WTC11 (cell line): Measurements from ENCODE around the gene ZNF672. TPM values are rescaled to one million over a fixed set of nuclear protein-coding genes. Genes with fewer than 3 reads are reported as not detected.
A peak's percentile ranks its signal among the peaks of the same experiment; 100 is the strongest.

Experiments
- ATAC-seq: fragments of 200-7000 bp; cut with Tn5 transposase; 2 replicates; pipeline ENCODE4 v1.10.0; 2021; ENCODE audit warnings: mild to moderate bottlenecking, moderate library complexity
- CTCF ChIA-PET: fragments of 300-600 bp; sonication (Branson Sonifier 250); formaldehyde crosslinking; loops from one replicate; lab custom pipeline; 2021; ENCODE audit warnings: antibody characterized with exemption; lab: Charles Lee
- POLR2A ChIA-PET: fragments of 350-600 bp; sonication (Branson Sonifier 250); formaldehyde crosslinking; loops from one replicate; lab custom pipeline; 2021; ENCODE audit warnings: antibody characterized with exemption; lab: Charles Lee
- DNase-seq: peaks from one replicate; pipeline ENCODE4 v3.0.0; 2021; ENCODE audit warnings: low spot score
- H3K27ac Mint-ChIP-seq: 2 replicates; pipeline ENCODE4 v1.8.0; 2021; ENCODE audit warnings: mixed read lengths
- H3K27me3 Mint-ChIP-seq: 2 replicates; pipeline ENCODE4 v1.8.0; 2021; ENCODE audit warnings: low read depth, mild to moderate bottlenecking, moderate library complexity, mixed read lengths
- H3K36me3 Mint-ChIP-seq: 2 replicates; pipeline ENCODE4 v1.8.0; 2021; ENCODE audit warnings: mixed read lengths
- H3K4me1 Mint-ChIP-seq: 2 replicates; pipeline ENCODE4 v1.8.0; 2022; ENCODE audit warnings: mixed read lengths
- H3K4me3 Mint-ChIP-seq: 2 replicates; pipeline ENCODE4 v1.8.0; 2021; ENCODE audit warnings: mild to moderate bottlenecking, moderate library complexity, mixed read lengths
- H3K9me3 Mint-ChIP-seq: 2 replicates; pipeline ENCODE4 v1.8.0; 2021; ENCODE audit warnings: mixed read lengths
- CREB1 ChIP-seq: sonication (generic); formaldehyde crosslinking; IDR thresholded peaks from 2 replicates; pipeline ENCODE4 v1.8.0; 2023; ENCODE audit warnings: mild to moderate bottlenecking, missing genetic modification reagents
- EMX1 ChIP-seq: fragments of 250-450 bp; sonication (Bioruptor Pico); IDR thresholded peaks from 2 replicates; pipeline ENCODE4 v1.8.0; 2021; ENCODE audit warnings: mild to moderate bottlenecking
- FOXP1 ChIP-seq: sonication (generic); formaldehyde crosslinking; IDR thresholded peaks from 2 replicates; pipeline ENCODE4 v1.8.0; 2022; ENCODE audit warnings: missing genetic modification reagents, mild to moderate bottlenecking, moderate library complexity, borderline replicate concordance
- GTF2I ChIP-seq: fragments of 250-450 bp; sonication (Bioruptor Pico); conservative IDR thresholded peaks from 2 replicates; pipeline ENCODE4 v1.4.0; 2021; ENCODE audit warnings: mild to moderate bottlenecking
- NFATC4 ChIP-seq: fragments of 250-450 bp; sonication (Bioruptor Pico); IDR thresholded peaks from 2 replicates; pipeline ENCODE4 v1.9.0; 2021; ENCODE audit warnings: mild to moderate bottlenecking
- NFE2L1 ChIP-seq: sonication (generic); formaldehyde crosslinking; IDR thresholded peaks from 2 replicates; pipeline ENCODE4 v1.8.1; 2023; ENCODE audit warnings: missing genetic modification reagents
- NR1H2 ChIP-seq: sonication (generic); formaldehyde crosslinking; IDR thresholded peaks from 2 replicates; pipeline ENCODE4 v1.9.0; 2021; ENCODE audit warnings: mild to moderate bottlenecking, moderate library complexity, missing genetic modification reagents
- TCF7 ChIP-seq: sonication (generic); formaldehyde crosslinking; IDR thresholded peaks from 2 replicates; pipeline ENCODE4 v1.8.0; 2022; ENCODE audit warnings: mild to moderate bottlenecking, low read depth, missing genetic modification reagents, moderate library complexity
- ZBTB21 ChIP-seq: sonication (generic); formaldehyde crosslinking; IDR thresholded peaks from 2 replicates; pipeline ENCODE4 v1.8.1; 2023; ENCODE audit warnings: mild to moderate bottlenecking, missing genetic modification reagents, borderline replicate concordance
- ZNF232 ChIP-seq: sonication (generic); formaldehyde crosslinking; IDR thresholded peaks from 2 replicates; pipeline ENCODE4 v1.8.0; 2022; ENCODE audit warnings: mild to moderate bottlenecking, missing genetic modification reagents
- total RNA-seq: library from RNA; stranded (reverse); gene quantifications from 3 replicates; pipeline ENCODE4 v1.2.3, GENCODE V29; 2021
- TF ChIP-seq, protein P1 (sequence below): sonication (generic); formaldehyde crosslinking; IDR thresholded peaks from 2 replicates; pipeline ENCODE4 v1.8.0; 2022; ENCODE audit warnings: mild to moderate bottlenecking, missing genetic modification reagents
- TF ChIP-seq, protein P2 (sequence below): sonication (generic); formaldehyde crosslinking; IDR thresholded peaks from 2 replicates; pipeline ENCODE4 v1.8.0; 2022; ENCODE audit warnings: missing genetic modification reagents
- TF ChIP-seq, protein P3 (sequence below): sonication (generic); formaldehyde crosslinking; IDR thresholded peaks from 2 replicates; pipeline ENCODE4 v1.8.0; 2023; ENCODE audit warnings: missing genetic modification reagents
- TF ChIP-seq, protein P4 (sequence below): sonication (generic); formaldehyde crosslinking; conservative IDR thresholded peaks from 2 replicates; pipeline ENCODE4 v1.8.1; 2023; ENCODE audit warnings: mild to moderate bottlenecking, low read depth, missing genetic modification reagents, moderate library complexity
- TF ChIP-seq, protein P5 (sequence below): sonication (generic); formaldehyde crosslinking; IDR thresholded peaks from 2 replicates; pipeline ENCODE4 v1.8.1; 2022; ENCODE audit warnings: mild to moderate bottlenecking, missing genetic modification reagents, moderate library complexity, borderline replicate concordance

Gene ZNF672
- total RNA-seq, 1 experiment from 2014 or later, result 37.9 TPM

DNA sequence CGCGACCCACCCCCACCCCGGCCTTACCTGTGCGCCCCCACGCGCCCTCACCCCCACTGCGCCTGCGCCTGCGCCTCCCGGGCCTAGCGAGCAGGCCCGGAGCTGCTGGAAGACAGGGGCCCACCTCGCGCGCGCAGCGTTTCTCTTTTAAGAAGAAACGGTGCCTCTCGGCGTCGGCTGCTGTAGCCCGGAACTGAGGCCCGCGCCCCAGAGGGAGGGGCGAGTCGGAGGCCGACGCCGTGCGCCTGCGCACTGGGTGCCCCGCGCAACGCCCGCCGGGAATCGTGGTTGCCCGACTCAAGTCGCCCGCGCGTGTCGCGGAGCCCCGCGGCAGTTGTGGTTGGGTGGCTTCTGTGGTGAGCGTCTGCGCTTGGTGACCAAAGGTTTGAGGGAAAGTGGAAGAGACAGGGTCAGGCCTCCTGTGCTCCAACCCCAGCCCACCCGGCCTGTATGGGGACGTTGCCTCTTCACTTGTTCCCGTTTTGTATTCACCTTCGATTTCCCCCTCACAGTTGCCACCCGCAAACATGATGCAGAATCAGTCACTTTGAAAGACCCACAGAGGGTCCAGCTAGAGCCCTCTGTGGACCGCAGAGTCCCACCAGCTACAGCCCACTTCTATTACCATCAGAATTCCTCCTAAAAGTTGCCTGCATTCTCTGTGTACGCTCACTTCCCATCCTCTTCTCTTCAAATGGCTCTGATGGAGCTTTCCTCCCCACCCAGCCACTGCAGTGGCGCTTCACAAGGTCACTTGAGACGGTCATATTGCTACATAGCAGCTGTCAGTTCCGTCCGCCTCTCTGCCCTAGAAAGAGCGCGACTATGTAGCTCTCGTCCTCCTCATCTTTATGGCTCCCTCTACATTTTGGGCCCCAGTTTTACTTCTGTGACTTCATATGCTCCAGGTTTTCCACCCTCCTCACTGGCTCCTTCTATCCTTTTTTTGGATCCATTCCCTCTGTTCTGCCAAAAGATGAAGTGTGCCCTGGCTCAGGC lies 21.2 kb downstream of the ZNF672 start, which contains the start of gene ZNF692 (continued):
- TF ChIP-seq, protein P1, sequence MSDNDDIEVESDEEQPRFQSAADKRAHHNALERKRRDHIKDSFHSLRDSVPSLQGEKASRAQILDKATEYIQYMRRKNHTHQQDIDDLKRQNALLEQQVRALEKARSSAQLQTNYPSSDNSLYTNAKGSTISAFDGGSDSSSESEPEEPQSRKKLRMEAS (CRISPR knock-in tag), result peak; percentile 82
- no peak for TF ChIP-seq NFE2L1

DNA sequence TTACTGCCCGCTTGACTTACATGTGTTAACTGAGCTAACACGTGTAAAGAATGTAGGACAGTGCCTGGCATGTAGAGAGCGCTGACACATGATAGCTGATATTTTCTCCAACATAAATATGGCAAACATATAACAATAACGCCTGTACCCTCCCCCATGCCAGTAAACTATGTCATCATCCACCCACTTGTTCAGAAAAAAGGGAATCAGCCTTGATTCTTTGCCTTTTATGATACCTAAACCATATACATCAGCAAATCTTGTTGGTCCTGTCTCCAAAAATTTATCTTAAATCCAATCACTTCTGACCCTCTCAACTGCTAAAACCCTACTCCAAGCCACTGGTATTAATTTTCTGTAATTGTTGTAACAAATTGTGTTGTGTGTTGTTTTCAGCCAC lies 22.0 kb downstream of the ZNF672 start:
- Mint-ChIP-seq H3K4me3 (peak overlapping the region; percentile 88), H3K27me3 (peaks cover 45% of the 10 kb centered on the region), H3K27ac (peak overlapping the region; percentile 85; the same call in 1 of the 2 replicates), H3K36me3 (peaks cover 8% of the 10 kb centered on the region)
- CTCF ChIA-PET, result interaction anchor here (2.1 to 3.0 kb wide), 4 partner anchors 13 to 53 kb away, joined by 7 to 40 read pairs (median 24); partner anchors contain the start of gene PGBD2
- no peak for ATAC-seq
- POLR2A ChIA-PET, result interaction anchor here (2.3 to 2.5 kb wide), 3 partner anchors 14 to 46 kb away, joined by 13 to 20 read pairs (median 18); partner anchors contain the start of genes PGBD2 and ZNF672
- TF ChIP-seq ZNF232 (CRISPR knock-in tag) (no peak), FOXP1 (CRISPR knock-in tag) (no peak), ZBTB21 (no peak), EMX1 (CRISPR knock-in tag) (no peak), GTF2I (CRISPR knock-in tag) (no peak), CREB1 (CRISPR knock-in tag) (no peak), NR1H2 (CRISPR knock-in tag) (no peak), NFATC4 (CRISPR knock-in tag) (no peak), TCF7 (CRISPR knock-in tag) (no peak)
- TF ChIP-seq, protein P2, sequence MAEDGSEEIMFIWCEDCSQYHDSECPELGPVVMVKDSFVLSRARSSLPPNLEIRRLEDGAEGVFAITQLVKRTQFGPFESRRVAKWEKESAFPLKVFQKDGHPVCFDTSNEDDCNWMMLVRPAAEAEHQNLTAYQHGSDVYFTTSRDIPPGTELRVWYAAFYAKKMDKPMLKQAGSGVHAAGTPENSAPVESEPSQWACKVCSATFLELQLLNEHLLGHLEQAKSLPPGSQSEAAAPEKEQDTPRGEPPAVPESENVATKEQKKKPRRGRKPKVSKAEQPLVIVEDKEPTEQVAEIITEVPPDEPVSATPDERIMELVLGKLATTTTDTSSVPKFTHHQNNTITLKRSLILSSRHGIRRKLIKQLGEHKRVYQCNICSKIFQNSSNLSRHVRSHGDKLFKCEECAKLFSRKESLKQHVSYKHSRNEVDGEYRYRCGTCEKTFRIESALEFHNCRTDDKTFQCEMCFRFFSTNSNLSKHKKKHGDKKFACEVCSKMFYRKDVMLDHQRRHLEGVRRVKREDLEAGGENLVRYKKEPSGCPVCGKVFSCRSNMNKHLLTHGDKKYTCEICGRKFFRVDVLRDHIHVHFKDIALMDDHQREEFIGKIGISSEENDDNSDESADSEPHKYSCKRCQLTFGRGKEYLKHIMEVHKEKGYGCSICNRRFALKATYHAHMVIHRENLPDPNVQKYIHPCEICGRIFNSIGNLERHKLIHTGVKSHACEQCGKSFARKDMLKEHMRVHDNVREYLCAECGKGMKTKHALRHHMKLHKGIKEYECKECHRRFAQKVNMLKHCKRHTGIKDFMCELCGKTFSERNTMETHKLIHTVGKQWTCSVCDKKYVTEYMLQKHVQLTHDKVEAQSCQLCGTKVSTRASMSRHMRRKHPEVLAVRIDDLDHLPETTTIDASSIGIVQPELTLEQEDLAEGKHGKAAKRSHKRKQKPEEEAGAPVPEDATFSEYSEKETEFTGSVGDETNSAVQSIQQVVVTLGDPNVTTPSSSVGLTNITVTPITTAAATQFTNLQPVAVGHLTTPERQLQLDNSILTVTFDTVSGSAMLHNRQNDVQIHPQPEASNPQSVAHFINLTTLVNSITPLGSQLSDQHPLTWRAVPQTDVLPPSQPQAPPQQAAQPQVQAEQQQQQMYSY (CRISPR knock-in tag), result no peak
- TF ChIP-seq, protein P3, sequence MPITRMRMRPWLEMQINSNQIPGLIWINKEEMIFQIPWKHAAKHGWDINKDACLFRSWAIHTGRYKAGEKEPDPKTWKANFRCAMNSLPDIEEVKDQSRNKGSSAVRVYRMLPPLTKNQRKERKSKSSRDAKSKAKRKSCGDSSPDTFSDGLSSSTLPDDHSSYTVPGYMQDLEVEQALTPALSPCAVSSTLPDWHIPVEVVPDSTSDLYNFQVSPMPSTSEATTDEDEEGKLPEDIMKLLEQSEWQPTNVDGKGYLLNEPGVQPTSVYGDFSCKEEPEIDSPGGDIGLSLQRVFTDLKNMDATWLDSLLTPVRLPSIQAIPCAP (CRISPR knock-in tag), result no peak
- TF ChIP-seq, protein P4, sequence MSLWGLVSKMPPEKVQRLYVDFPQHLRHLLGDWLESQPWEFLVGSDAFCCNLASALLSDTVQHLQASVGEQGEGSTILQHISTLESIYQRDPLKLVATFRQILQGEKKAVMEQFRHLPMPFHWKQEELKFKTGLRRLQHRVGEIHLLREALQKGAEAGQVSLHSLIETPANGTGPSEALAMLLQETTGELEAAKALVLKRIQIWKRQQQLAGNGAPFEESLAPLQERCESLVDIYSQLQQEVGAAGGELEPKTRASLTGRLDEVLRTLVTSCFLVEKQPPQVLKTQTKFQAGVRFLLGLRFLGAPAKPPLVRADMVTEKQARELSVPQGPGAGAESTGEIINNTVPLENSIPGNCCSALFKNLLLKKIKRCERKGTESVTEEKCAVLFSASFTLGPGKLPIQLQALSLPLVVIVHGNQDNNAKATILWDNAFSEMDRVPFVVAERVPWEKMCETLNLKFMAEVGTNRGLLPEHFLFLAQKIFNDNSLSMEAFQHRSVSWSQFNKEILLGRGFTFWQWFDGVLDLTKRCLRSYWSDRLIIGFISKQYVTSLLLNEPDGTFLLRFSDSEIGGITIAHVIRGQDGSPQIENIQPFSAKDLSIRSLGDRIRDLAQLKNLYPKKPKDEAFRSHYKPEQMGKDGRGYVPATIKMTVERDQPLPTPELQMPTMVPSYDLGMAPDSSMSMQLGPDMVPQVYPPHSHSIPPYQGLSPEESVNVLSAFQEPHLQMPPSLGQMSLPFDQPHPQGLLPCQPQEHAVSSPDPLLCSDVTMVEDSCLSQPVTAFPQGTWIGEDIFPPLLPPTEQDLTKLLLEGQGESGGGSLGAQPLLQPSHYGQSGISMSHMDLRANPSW (CRISPR knock-in tag), result no peak
- TF ChIP-seq, all 79 proteins: peak for 0
- peaks cover 27% of the 10 kb centered on the region for H3K4me1 Mint-ChIP-seq
- peaks cover 3% of the 10 kb centered on the region for H3K9me3 Mint-ChIP-seq
- no peak for DNase-seq

DNA sequence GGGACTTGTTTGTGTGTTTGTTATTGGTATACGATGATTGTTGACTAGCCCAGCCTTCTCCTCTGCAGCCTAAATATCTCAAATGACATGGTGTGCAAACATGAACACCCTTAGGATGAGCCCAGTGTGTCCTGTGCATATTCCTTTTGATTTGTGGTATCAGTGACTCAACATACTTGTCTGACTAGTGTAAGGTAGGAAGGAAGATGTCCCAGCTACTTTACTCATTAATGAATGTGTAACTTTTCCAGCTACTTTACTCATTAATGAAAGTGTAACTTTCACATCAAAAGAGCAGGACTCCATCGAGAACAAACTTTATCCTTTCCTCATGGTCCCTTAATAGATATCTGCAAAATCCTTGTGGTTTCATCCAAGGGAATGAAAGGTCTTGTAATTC lies 23.6 kb downstream of the ZNF672 start:
- no peak for ATAC-seq
- no peak for DNase-seq
- CTCF ChIA-PET, result interaction anchor here (2.8 kb wide), 1 partner anchor 12 kb away, joined by 11 read pairs; no protein-coding TSS in a partner anchor
- Mint-ChIP-seq H3K4me1 (peaks cover 27% of the 10 kb centered on the region), H3K27ac (no peak overlapping the region), H3K36me3 (0 out of 2 replicates have a peak, but pooled peaks cover 3% of the 10 kb centered on the region), H3K27me3 (peaks cover 52% of the 10 kb centered on the region), H3K9me3 (peaks cover 3% of the 10 kb centered on the region), H3K4me3 (no peak overlapping the region)
- POLR2A ChIA-PET, result no interaction called here
- no peak for TF ChIP-seq ZBTB21
- TF ChIP-seq, protein P5, sequence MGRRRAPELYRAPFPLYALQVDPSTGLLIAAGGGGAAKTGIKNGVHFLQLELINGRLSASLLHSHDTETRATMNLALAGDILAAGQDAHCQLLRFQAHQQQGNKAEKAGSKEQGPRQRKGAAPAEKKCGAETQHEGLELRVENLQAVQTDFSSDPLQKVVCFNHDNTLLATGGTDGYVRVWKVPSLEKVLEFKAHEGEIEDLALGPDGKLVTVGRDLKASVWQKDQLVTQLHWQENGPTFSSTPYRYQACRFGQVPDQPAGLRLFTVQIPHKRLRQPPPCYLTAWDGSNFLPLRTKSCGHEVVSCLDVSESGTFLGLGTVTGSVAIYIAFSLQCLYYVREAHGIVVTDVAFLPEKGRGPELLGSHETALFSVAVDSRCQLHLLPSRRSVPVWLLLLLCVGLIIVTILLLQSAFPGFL (CRISPR knock-in tag), result no peak
